Measurements from ENCODE around the gene PRPS1L1.

Gene PRPS1L1

GRCh38 chr7:18013936-18014335 is 13.7 kb downstream of the PRPS1L1 start:
- peak; percentile 43 for DNase-seq

- no peak for DNase-seq
These were observed 23.3 kb downstream of the PRPS1L1 start for GRCh38 chr7:18004372-18004771.

GRCh38 chr7:18003286-18003994 is 24.2 kb downstream of the PRPS1L1 start:
- DNase-seq, result no peak

- DNase-seq, result no peak
These were observed 29.0 kb downstream of the PRPS1L1 start for GRCh38 chr7:17998692-17999091.

- no peak for DNase-seq
These were observed 31.0 kb downstream of the PRPS1L1 start for GRCh38 chr7:17996442-17997223.

DNA sequence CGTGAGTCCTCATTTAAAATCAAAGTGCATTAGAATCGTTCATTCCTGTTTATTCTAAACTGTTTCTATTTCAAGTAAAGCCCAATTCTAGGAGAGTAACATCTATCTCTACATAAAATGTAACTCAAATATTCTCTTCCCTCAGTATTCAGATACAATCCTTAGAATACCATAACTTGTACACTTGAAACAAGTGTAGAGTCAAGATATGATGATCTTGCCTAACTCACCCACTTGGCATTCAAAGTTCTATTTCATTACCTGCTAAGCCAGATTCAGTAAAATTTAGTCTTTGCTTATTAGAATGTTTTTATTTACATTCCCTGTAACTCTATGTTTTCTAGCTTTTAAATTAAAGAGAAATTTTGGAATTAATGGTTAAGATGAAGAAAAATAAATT is 31.6 kb downstream of the PRPS1L1 start:
- DNase-seq, result no peak

DNA sequence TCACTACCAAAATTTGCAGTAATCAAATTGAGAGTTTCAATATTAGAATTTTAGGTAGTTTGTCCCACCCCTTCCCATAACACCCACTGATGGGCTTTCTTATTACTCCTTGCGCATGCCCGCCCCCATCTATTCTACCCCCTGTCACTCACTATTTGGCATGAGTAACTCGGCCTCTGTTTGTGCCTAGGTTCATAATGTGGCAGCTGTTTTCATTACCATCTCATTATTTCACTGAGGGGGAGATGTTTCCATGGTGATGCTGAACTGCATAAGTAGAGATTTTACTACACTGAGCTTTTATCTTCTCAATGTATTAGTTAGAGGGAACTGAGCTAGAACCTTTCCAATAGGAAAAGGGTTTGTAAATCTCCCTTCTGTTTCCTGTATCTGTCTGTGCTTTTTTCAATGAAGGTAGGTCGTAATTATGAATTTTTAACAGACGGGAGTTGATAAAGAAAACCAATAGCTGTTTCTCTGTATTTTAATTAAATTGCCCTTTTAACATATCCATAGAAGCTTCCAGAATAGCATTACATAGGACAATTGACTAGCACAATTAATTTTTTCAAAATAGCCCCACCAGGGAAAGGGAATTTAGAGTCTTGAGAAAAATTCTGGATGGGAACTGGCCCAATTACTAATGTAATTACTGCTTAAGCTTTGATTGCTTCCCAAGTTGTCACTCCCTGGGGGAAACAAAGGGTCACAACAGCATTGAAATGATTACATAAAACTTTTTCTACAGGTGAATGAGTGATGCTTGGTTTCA is 33.4 kb downstream of the PRPS1L1 start:
- no peak for DNase-seq

DNA sequence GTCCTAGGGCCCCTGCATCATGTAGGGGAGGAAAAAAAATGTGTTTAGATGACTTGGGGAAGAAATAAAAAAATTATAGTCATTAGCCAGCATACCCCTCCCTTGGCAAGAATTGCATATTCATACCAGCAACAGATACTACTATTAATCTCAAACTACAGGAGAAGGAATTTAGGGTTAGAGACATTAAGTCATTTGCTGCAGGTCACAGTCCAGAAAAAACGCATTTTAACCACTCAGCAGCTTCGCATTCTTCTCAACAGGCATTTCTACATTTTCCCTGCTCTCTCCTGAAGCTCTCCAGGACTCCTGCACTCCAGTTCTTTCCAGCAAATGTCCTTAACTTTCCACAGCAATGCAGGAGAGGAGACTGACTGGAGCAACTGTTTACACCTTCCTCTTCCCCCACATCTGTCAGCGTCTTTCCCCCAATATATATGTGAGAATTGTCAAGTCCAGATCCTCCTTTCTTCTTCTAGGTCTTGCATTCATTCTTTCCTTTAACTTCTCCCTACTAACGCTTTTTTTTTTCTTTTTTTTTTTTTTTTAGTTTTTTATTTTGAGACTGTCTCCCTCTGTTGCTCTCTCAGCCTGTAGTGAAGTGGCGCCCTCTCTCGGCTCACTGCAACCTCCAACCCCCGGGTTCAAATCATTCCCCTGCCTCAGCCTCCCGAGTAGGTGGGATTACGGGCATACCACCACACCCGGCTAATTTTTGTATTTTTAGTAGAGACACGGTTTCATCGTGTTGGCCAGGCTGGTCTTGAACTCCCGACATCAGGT is 35.6 kb downstream of the PRPS1L1 start:
- no peak for DNase-seq

DNA sequence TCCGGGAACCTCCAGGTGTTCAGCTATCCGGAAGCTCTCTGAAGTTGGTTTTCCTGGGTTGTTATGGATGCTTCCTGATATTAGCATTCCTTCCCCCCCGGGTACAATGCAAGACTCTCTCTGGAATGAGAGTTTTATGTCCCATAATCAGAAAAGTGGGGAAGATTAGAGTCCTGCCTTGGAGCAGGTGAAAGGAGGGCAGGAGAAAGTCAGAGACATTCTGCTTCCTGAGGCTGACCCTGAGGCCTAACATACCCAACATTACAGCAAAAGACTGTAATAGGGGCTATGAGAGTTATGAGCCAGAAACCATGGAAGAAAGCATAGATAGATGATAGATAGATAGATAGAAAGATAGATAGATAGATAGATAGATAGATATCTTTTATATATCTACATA is 36.9 kb downstream of the PRPS1L1 start:
- DNase-seq, result no peak

DNA sequence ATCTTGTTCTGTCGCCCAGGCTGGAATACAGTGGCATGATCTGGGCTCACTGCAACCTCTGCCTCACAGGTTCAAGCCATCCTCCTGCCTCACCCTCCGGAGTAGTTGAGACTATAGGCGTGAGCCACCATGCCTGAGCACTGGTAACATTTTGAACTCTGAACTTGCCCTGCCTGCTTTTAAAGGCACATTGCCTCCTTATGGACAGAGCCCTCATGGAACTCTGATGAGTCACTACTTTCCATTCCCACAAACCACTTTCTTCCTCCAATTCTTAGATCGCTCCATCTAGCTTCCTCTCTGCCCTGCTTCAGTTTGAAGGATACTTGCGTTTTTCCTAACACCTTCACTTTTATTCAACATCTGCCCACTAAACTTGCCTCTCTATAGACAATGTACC is 38.1 kb downstream of the PRPS1L1 start:
- DNase-seq, result peak; percentile 8

DNA sequence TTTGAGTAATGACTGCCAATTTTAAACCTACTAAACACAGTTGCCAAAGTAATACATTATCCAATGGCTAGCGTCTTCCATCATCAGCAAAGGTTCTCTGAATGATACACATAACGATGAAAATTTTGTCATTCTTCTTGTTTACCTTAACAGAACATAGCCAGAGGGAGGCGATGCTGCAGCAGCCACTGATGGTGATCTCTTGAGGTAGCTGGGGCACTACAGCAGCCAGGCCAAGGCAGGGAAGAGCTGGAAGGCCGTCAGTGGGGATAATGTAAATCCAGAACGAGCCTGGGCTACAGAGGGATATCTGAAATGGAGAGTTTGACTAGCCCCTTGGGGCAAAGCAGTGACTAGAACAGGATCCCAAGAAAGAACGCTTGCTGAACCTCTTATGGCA is 38.8 kb downstream of the PRPS1L1 start:
- no peak for DNase-seq

- DNase-seq, result no peak
These were observed 39.5 kb downstream of the PRPS1L1 start for GRCh38 chr7:17988141-17988540.

GRCh38 chr7:17986851-17987250 is 40.8 kb downstream of the PRPS1L1 start:
- DNase-seq, result peak; percentile 77

- DNase-seq, result no peak
These were observed 42.0 kb downstream of the PRPS1L1 start for GRCh38 chr7:17985473-17986239.

GRCh38 chr7:17984288-17984687 is 43.4 kb downstream of the PRPS1L1 start:
- DNase-seq, result no peak

GRCh38 chr7:17983221-17984062 is 44.2 kb downstream of the PRPS1L1 start:
- no peak for DNase-seq

DNA sequence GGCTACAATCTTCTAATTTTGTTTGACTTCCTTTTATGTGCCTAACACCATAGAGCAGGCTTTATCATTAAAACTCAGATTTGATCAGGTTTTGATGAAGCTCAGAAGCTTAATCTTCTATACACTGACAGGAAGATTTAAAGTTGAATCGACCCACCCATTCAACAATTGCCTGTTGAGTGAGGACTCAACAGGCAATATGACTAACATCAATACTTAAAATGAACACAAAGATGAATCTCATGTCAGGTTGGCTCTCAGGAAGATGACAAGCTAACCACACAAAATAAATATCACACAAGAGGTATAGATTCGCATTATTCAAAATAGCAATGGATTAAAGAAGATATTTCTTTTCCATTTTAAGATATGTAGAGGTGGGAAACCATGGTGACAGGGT is 50.7 kb downstream of the PRPS1L1 start:
- no peak for DNase-seq

All from fibroblast of skin of right quadriceps (primary cell).